Measurements from ENCODE around the gene TXNDC2.

DNA sequence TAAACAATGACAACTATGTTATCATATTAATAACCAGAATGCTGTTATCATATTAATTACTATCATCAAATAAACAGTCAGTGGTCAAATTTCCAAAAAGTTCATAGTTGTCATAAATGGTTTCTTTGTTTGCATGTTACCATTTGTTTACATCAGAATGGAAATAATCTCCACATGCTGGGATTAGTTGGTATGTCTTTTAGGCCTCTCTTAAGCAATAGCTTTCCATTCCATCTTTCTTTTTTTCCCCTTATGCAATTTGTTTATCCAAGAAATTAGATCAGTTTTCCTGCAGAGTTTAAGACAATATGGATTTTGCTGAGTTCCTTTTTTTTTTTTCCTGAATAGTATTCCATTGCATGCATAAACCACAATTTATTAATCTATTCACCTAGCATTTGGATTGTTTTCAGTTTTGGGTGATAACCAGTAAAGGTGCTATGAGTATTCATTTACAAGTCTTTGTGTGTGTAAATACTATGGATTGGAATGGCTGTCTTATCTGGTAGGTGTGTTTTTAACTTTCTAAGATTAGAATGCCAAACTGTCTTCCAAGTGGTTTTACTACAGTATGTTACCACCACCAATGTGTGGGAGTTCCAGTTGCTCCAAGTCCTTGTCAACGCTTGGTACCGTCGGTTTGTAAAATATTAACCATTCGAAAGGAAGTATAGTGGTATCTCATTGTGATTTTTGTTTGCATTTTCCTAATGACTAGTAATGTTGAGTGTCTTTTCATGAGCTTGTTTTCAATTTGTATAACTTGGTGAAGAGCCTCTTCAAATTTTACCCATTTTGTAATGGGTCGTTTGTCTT is 33.3 kb upstream of the TXNDC2 start:
- TF ChIP-seq EZH2 (IDR thresholded peaks at IDR 0.05) (no peak), POLR2AphosphoS5 (IDR thresholded peaks at IDR 0.05; ENCODE audit: borderline replicate concordance, low read depth, low read length) (no peak), FOXP2 (optimal IDR thresholded peaks at IDR 0.05; ENCODE audit: control extremely low read depth, extremely low read length, insufficient read depth) (no peak)

Measured in SK-N-MC (cell line).